Neuronal stem cell (in vitro differentiated cells): ENCODE results near the gene RFXANK.

Experiments
- DNase-seq: peaks from one replicate; pipeline ENCODE4 v3.0.0-alpha.2; 2013; ENCODE audit warnings: low spot score
- H2AFZ ChIP-seq: one replicate; pipeline ENCODE4 v1.6.1; 2013; ENCODE audit warnings: mild to moderate bottlenecking, low read length, inconsistent platforms
- H2AK5ac ChIP-seq: 2 replicates; pipeline ENCODE4 v1.6.1; 2013; ENCODE audit warnings: low read depth, mild to moderate bottlenecking, inconsistent platforms, low read length, moderate library complexity, mixed read lengths
- H2BK120ac ChIP-seq: 2 replicates; pipeline ENCODE4 v1.6.1; 2013; ENCODE audit warnings: low read depth, mild to moderate bottlenecking, inconsistent platforms, low read length, moderate library complexity, mixed read lengths
- H2BK12ac ChIP-seq: one replicate; pipeline ENCODE4 v1.6.1; 2013; ENCODE audit warnings: low read length, inconsistent platforms
- H2BK15ac ChIP-seq: 2 replicates; pipeline ENCODE4 v1.6.1; 2013; ENCODE audit warnings: mild to moderate bottlenecking, low read length, inconsistent platforms, mixed read lengths
- H2BK5ac ChIP-seq: one replicate; pipeline ENCODE4 v1.6.1; 2013; ENCODE audit warnings: inconsistent platforms, mild to moderate bottlenecking, low read length, moderate library complexity
- H3K14ac ChIP-seq: one replicate; pipeline ENCODE4 v1.6.1; 2013; ENCODE audit warnings: low read length, inconsistent platforms
- H3K18ac ChIP-seq: 2 replicates; pipeline ENCODE4 v1.6.1; 2013; ENCODE audit warnings: low read length, inconsistent platforms
- H3K23ac ChIP-seq: 2 replicates; pipeline ENCODE4 v1.6.1; 2013; ENCODE audit warnings: low read depth, mild to moderate bottlenecking, mixed read lengths, low read length, inconsistent platforms; ENCODE audit not compliant: poor library complexity
- H3K27ac ChIP-seq: replicated peaks from 3 replicates; pipeline ENCODE4 v1.5.1; 2013; ENCODE audit warnings: low read length, inconsistent platforms
- H3K27me3 ChIP-seq, 3 experiments: 2 replicates each; pipeline ENCODE4 v1.6.1; 2013; ENCODE audit warnings: low read length in 3 of 3, mild to moderate bottlenecking in 2 of 3, inconsistent platforms in 1 of 3, low read depth in 1 of 3, mixed read lengths in 1 of 3, moderate library complexity in 1 of 3; ENCODE audit not compliant: control insufficient read depth in 3 of 3, insufficient read depth in 3 of 3
- H3K36me3 ChIP-seq, 2 donors: replicated peaks in 1 of 2; 2 replicates each; pipeline ENCODE4 v1.6.1; 2013; ENCODE audit warnings: low read length in 2 of 2; ENCODE audit not compliant: control insufficient read depth in 2 of 2, insufficient read depth in 2 of 2
- H3K4ac ChIP-seq: 2 replicates; pipeline ENCODE4 v1.6.1; 2013; ENCODE audit warnings: inconsistent platforms, mild to moderate bottlenecking, low read length, moderate library complexity
- H3K4me1 ChIP-seq, 2 donors: 1 replicate in 1 of 2; 2 replicates in 1 of 2; pipeline ENCODE4 v1.6.1; 2013; ENCODE audit warnings: low read length in 2 of 2, low read depth in 1 of 2; ENCODE audit not compliant: control insufficient read depth in 2 of 2, insufficient read depth in 1 of 2
- H3K4me2 ChIP-seq: one replicate; pipeline ENCODE4 v1.6.1; 2013; ENCODE audit warnings: mild to moderate bottlenecking, low read length, inconsistent platforms; ENCODE audit not compliant: insufficient read depth, poor library complexity, severe bottlenecking
- H3K4me3 ChIP-seq, 2 donors: 2 replicates each; pipeline ENCODE4 v1.5.1; 2013; ENCODE audit warnings: low read length in 2 of 2, mild to moderate bottlenecking in 2 of 2, inconsistent platforms in 1 of 2, moderate library complexity in 1 of 2
- H3K79me1 ChIP-seq: one replicate; pipeline ENCODE4 v1.6.1; 2013; ENCODE audit warnings: low read depth, mild to moderate bottlenecking, inconsistent platforms, low read length, moderate library complexity
- H3K9ac ChIP-seq: one replicate; pipeline ENCODE4 v1.6.1; 2013; ENCODE audit warnings: mild to moderate bottlenecking, low read depth, low read length, inconsistent platforms; ENCODE audit not compliant: poor library complexity
- H3K9me3 ChIP-seq, 2 donors: replicated peaks in 1 of 2; 2 replicates each; pipeline versions ENCODE3 to v1.6.1; 2013; ENCODE audit warnings: low read length in 2 of 2, mild to moderate bottlenecking in 2 of 2, inconsistent platforms in 1 of 2, low read depth in 1 of 2, mixed read lengths in 1 of 2, moderate library complexity in 1 of 2; ENCODE audit not compliant: control insufficient read depth in 2 of 2, insufficient read depth in 1 of 2
- H4K8ac ChIP-seq: one replicate; pipeline ENCODE4 v1.6.1; 2013; ENCODE audit warnings: low read depth, mild to moderate bottlenecking, inconsistent platforms, low read length, moderate library complexity
- H4K91ac ChIP-seq: one replicate; pipeline ENCODE4 v1.6.1; 2013; ENCODE audit warnings: low read length, low read depth, mild to moderate bottlenecking, inconsistent platforms; ENCODE audit not compliant: poor library complexity
- WGBS, 2 donors: extraction: QIAGEN DNeasy Blood & Tissue Kit; methylation state at CpG; one replicate each; pipeline ENCODE4 v1.1.7; 2013; ENCODE audit warnings: missing lambda C conversion rate in 2 of 2, mixed read lengths in 1 of 2; ENCODE audit not compliant: insufficient read length in 2 of 2, insufficient replicate concordance in 1 of 2; ENCODE audit errors: extremely low coverage in 2 of 2; 5-methylcytosine and 5-hydroxymethylcytosine counted together

Gene RFXANK

DNA sequence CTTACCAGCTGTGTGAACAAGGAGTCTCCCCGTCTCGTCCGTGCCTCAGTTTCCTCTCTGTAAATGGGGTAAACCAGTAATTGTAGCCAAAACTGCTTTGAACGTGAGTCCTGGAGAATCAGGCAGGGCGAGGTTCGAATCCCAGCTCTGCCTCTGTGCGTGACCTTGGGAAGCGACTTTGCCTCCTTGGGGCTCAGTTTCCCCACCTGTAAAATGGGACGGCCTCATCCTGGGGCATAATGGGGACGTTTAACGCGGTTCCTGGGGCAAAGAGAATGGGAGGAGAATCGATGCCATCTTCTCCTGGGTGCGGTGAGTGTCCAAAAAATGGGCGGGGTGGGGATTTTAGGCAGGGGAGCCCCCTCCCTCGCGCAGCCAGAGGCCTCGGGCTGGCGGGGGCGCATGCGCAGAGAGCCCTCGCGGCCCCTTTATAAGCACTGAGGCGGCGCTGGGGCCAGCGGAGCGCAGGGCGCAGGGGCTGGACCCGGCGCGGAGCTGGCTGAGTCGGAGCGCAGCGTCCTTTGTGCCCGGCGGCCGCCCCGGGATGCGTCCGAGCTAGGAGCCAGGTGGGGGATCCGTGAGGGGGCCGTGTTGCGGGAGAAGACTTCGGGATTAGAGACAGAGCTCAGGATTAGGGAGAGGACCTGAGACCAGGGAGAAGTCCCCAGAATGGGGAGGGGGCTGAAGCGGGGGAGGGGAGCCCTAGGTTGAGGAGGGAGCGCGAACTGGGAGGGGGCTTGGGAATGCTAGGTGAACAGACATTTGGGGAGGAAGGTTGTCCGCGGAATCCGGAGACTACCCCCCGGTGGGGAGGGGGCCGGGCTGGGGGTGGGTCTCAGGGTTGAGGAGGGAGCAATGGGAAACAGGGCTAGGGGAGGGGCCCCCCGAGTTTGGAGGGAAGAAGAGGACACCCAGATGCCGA lies 19.7 kb downstream of the RFXANK start, which contains the start of gene NCAN:
Gene NCAN (plus strand): TSS at position 460 of the 922 bp plus-strand sequence. CDS start 4,996 bp downstream, outside the sequence.
- H3K9ac ChIP-seq, result peak within 1 kb of the TSS; percentile 34
- H3K4ac ChIP-seq, result no peak within 1 kb of the TSS
- no peak within 1 kb of the TSS for H2BK120ac ChIP-seq
- WGBS, 2 donors, result no CpG with 5 or more reads among the region's 54 CpGs
- peak within 1 kb of the TSS; percentile 60 for H3K18ac ChIP-seq
- peaks cover 0 to 6% of the 10 kb centered on the region in 2 donors for H3K9me3 ChIP-seq
- H3K27me3 ChIP-seq, result peaks cover 0 to 34% (median 0%) of the 10 kb centered on the region in 3 experiments
- no peak within 1 kb of the TSS for H4K8ac ChIP-seq
- H2BK15ac ChIP-seq, result no peak within 1 kb of the TSS
- H3K4me1 ChIP-seq, result peaks cover 13 to 23% of the 10 kb centered on the region in 2 donors
- peaks cover 2% of the 10 kb centered on the region for H3K79me1 ChIP-seq
- no peak within 1 kb of the TSS for H2BK5ac ChIP-seq
- no peak within 1 kb of the TSS for H4K91ac ChIP-seq
- H2AK5ac ChIP-seq, result no peak within 1 kb of the TSS
- H2BK12ac ChIP-seq, result no peak within 1 kb of the TSS
- peak; percentile 42 for DNase-seq
- H3K36me3 ChIP-seq, result peaks cover 0 to 8% of the 10 kb centered on the region in 2 donors
- peak within 1 kb of the TSS; percentile 52 to 74 for H3K4me3 ChIP-seq
- H3K27ac ChIP-seq, result no peak within 1 kb of the TSS
- peak within 1 kb of the TSS; percentile 9 for H3K14ac ChIP-seq
- peak within 1 kb of the TSS; percentile 88 for H2AFZ ChIP-seq
- H3K23ac ChIP-seq, result peak within 1 kb of the TSS; percentile 68
- peak within 1 kb of the TSS; percentile 67 for H3K4me2 ChIP-seq

DNA sequence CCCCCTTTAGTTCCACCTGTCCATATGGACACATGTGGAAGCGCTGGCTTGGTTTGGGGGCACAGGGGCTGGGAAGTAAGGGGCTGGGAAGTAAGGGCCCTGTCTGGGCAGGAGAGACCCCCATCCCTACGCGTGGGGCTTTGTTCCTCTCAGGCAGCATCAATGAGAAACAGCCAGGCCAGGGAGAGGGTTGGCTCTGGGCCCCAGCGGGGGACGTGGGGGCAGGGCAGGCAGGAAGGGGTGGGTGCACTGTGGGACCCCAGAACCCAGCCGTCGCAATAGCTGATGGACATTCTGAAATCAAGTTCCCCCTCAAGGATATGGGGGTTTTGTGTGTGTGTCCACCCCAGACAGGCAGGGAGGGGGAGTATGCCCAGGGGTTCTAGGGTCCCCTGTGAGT lies 20.9 kb downstream of the RFXANK start:
- Histone ChIP-seq H2BK5ac (no peak overlapping the region), H2AFZ (peak overlapping the region; percentile 88), H3K79me1 (no peaks in the 10 kb centered on the region), H3K14ac (no peak overlapping the region), H3K9ac (no peak overlapping the region), H4K8ac (no peak overlapping the region), H2BK120ac (no peak overlapping the region), H2AK5ac (no peak overlapping the region), H4K91ac (no peak overlapping the region), H3K4me2 (no peak overlapping the region), H3K4me1 (peaks cover 11 to 23% of the 10 kb centered on the region in 2 donors), H3K4me3 (peak overlapping the region in 1 of 2 donors; percentile 52), H3K23ac (peak overlapping the region; percentile 25), H3K9me3 (peaks cover 0 to 6% of the 10 kb centered on the region in 2 donors), H3K4ac (no peak overlapping the region), H3K27me3 (peaks cover 0 to 32% (median 0%) of the 10 kb centered on the region in 3 experiments), H3K18ac (no peak overlapping the region), H2BK15ac (no peak overlapping the region), H2BK12ac (no peak overlapping the region), H3K36me3 (peaks cover 0 to 11% of the 10 kb centered on the region in 2 donors), H3K27ac (no peak overlapping the region)
- no CpG with 5 or more reads among the region's 7 CpGs for WGBS, 2 donors
- no peak for DNase-seq

DNA sequence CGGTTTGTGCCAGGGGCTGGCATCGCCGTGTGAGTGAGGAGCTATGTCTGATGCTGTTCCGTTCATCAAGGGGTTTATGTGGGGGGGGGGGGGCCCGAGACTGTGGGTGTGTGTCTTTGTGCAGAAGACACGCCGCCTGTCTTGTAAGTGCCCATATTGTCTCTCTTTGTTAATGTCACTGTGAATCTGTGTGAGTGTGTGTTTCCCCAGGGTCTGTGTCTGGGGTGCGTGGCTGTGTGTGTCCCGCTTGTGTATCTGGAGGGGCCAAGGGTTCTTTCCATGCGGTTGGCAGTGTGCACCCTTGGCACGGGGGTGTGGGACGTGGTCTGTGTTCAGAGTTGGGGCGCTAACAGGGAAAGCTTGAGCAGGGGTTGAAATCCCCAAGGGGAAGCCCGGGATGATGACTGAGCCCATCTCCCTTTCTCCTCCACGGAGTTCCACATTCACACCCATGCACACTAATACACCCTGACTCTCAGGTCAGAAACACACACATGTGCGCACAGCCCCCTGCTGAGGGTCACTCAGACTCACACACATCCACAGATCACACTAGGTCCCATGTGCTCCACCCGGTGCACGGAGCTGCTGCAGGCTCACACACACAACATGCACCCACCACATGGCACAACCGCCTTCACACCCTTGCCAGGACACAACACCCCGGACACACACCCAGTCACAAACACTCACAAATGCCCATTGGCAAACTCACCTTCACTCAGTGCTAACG lies 21.5 kb downstream of the RFXANK start:
- no peak for DNase-seq
- Histone ChIP-seq H2BK12ac (no peak overlapping the region), H2AFZ (no peak overlapping the region), H3K36me3 (peaks cover 0 to 12% of the 10 kb centered on the region in 2 donors), H3K4me2 (no peak overlapping the region), H2BK120ac (no peak overlapping the region), H3K9me3 (peaks cover 0 to 6% of the 10 kb centered on the region in 2 donors), H3K9ac (peak overlapping the region; percentile 7), H4K91ac (no peak overlapping the region), H3K4me3 (peak overlapping the region; percentile 22 to 52), H2AK5ac (no peak overlapping the region), H3K23ac (peak overlapping the region; percentile 21), H3K4me1 (peaks cover 10 to 23% of the 10 kb centered on the region in 2 donors), H2BK15ac (no peak overlapping the region), H3K4ac (no peak overlapping the region), H4K8ac (no peak overlapping the region), H2BK5ac (no peak overlapping the region), H3K18ac (no peak overlapping the region), H3K79me1 (no peaks in the 10 kb centered on the region), H3K27me3 (peaks cover 0 to 32% (median 0%) of the 10 kb centered on the region in 3 experiments), H3K27ac (no peak overlapping the region), H3K14ac (peak overlapping the region; percentile 32)
- WGBS, 2 donors, result no CpG with 5 or more reads among the region's 21 CpGs
